ENCODE data around the gene ACTR3C. TPM values are rescaled to one million over a fixed set of nuclear protein-coding genes. Genes with fewer than 3 reads are reported as not detected.

Gene ACTR3C
- total and polyA plus RNA-seq, 8 donors: 2.3 to 68.7 (median 9.7) TPM

GRCh38 chr7:150334108-150334507, 10.8 kb upstream of the ACTR3C start:
- Histone ChIP-seq H3K27ac (peak overlapping the region in 3 of 5 donors; percentile 29 to 61 (median 58)), H3K4me3 (no peak overlapping the region), H3K27me3 (no peaks in the 10 kb centered on the region), H3K36me3 (peaks cover 0 to 60% (median 47%) of the 10 kb centered on the region in 4 donors), H3K4me1 (peaks cover 14 to 51% (median 39%) of the 10 kb centered on the region in 4 donors), H3K9me3 (no peaks in the 10 kb centered on the region)
- intact Hi-C loops (cut with DNase I; ENCODE audit: low total_unique reads): no loop called here
- TF ChIP-seq EP300 (IDR thresholded peaks at IDR 0.05) (no peak), POLR2AphosphoS5 (IDR thresholded peaks at IDR 0.05) (no peak), CTCF (IDR thresholded peaks at IDR 0.05) (no peak), POLR2A (IDR thresholded peaks at IDR 0.05) (no peak)
- DNase-seq: no peak
- WGBS, 5 donors: 89 to 97% (median 93%) methylated on average over 6 to 8 of the region's 8 CpGs

GRCh38 chr7:150333659-150334058, 10.3 kb upstream of the ACTR3C start:
- TF ChIP-seq POLR2A (IDR thresholded peaks at IDR 0.05) (no peak), POLR2AphosphoS5 (IDR thresholded peaks at IDR 0.05) (no peak), EP300 (IDR thresholded peaks at IDR 0.05) (no peak), CTCF (IDR thresholded peaks at IDR 0.05) (no peak)
- WGBS, 5 donors: 90 to 95% (median 94%) methylated on average over 10 of the region's 10 CpGs
- H3K36me3 ChIP-seq: peaks cover 0 to 64% (median 51%) of the 10 kb centered on the region in 4 donors
- H3K9me3 ChIP-seq: no peaks in the 10 kb centered on the region
- DNase-seq: no peak
- H3K27me3 ChIP-seq: no peaks in the 10 kb centered on the region
- peak overlapping the region in 1 of 5 donors; percentile 61 for H3K27ac ChIP-seq
- H3K4me1 ChIP-seq: peaks cover 14 to 47% (median 34%) of the 10 kb centered on the region in 4 donors
- intact Hi-C loops (cut with DNase I; ENCODE audit: low total_unique reads): no loop called here
- no peak overlapping the region for H3K4me3 ChIP-seq

- TF ChIP-seq POLR2AphosphoS5 (IDR thresholded peaks at IDR 0.05): no peak
- TF ChIP-seq EP300 (IDR thresholded peaks at IDR 0.05): no peak
- no peak for TF ChIP-seq POLR2A (IDR thresholded peaks at IDR 0.05)
- no peak for TF ChIP-seq CTCF (IDR thresholded peaks at IDR 0.05)
- Histone ChIP-seq H3K9me3 (no peaks in the 10 kb centered on the region), H3K27ac (peak overlapping the region in 1 of 5 donors; percentile 61), H3K27me3 (no peaks in the 10 kb centered on the region), H3K4me1 (peaks cover 14 to 41% (median 28%) of the 10 kb centered on the region in 4 donors), H3K36me3 (peaks cover 0 to 66% (median 56%) of the 10 kb centered on the region in 4 donors), H3K4me3 (no peak overlapping the region)
- intact Hi-C loops (cut with DNase I; ENCODE audit: low total_unique reads): no loop called here
- WGBS, 5 donors: 90 to 96% (median 96%) methylated on average over 18 of the region's 18 CpGs
- no peak for DNase-seq
Observed at GRCh38 chr7:150332852-150333635, 9.7 kb upstream of the ACTR3C start.

- Histone ChIP-seq H3K27me3 (no peaks in the 10 kb centered on the region), H3K4me1 (peaks cover 4 to 20% (median 13%) of the 10 kb centered on the region in 4 donors), H3K36me3 (peaks cover 0 to 79% (median 63%) of the 10 kb centered on the region in 4 donors), H3K9me3 (no peaks in the 10 kb centered on the region), H3K4me3 (no peak overlapping the region), H3K27ac (no peak overlapping the region)
- no peak for DNase-seq
- 92 to 98% (median 95%) methylated on average over 14 to 19 of the region's 19 CpGs for WGBS, 5 donors
- TF ChIP-seq CTCF (IDR thresholded peaks at IDR 0.05) (no peak), EP300 (IDR thresholded peaks at IDR 0.05) (no peak), POLR2AphosphoS5 (IDR thresholded peaks at IDR 0.05) (no peak), POLR2A (IDR thresholded peaks at IDR 0.05) (no peak)
- intact Hi-C loops (cut with DNase I; ENCODE audit: low total_unique reads): no loop called here
Observed at GRCh38 chr7:150330211-150330885, 7.0 kb upstream of the ACTR3C start.

Data from stomach (tissue), 9 donors.